H1 (cell line): Measurements from ENCODE around the gene TGFBI. TPM values are rescaled to one million over a fixed set of nuclear protein-coding genes. Genes with fewer than 3 reads are reported as not detected.
A peak's percentile ranks its signal among the peaks of the same experiment; 100 is the strongest.

Experiments
- CTCF ChIA-PET: fragments of 300-600 bp; sonication (Branson Sonifier 250); formaldehyde crosslinking; loops from one replicate; lab custom pipeline; 2021; ENCODE audit not compliant: partially characterized antibody; lab: Charles Lee
- POLR2A ChIA-PET: fragments of 300-600 bp; sonication (Branson Sonifier 250); formaldehyde crosslinking; loops from one replicate; lab custom pipeline; 2021; ENCODE audit warnings: inconsistent platforms; ENCODE audit not compliant: partially characterized antibody; lab: Charles Lee
- DNase-seq, 2 experiments: peaks; one replicate each; pipeline versions ENCODE4 v3.0.0 to v3.0.0-alpha.2; 2010 to 2022; ENCODE audit warnings: low spot score in 2 of 2, low read depth in 1 of 2, mixed read lengths in 1 of 2
- FAIRE-seq: peaks from 2 replicates; lab custom pipeline; 2011; peaks lifted over from hg19 to GRCh38; lab: Jason Lieb, UNC
- H2AFZ ChIP-seq: 2 replicates; pipeline ENCODE4 v1.8.1; 2012; ENCODE audit warnings: low read length, inconsistent platforms
- H2AK5ac ChIP-seq: 2 replicates; pipeline ENCODE4 v1.6.1; 2013; ENCODE audit warnings: low read depth, low read length
- H2BK120ac ChIP-seq: replicated peaks from 2 replicates; pipeline ENCODE3; 2013; ENCODE audit warnings: low read depth, low read length, inconsistent platforms
- H2BK12ac ChIP-seq: 2 replicates; pipeline ENCODE4 v1.6.1; 2013; ENCODE audit warnings: low read depth, low read length
- H2BK15ac ChIP-seq: 2 replicates; pipeline ENCODE4 v1.6.1; 2013; ENCODE audit warnings: low read length
- H2BK20ac ChIP-seq: 2 replicates; pipeline ENCODE4 v1.6.1; 2013; ENCODE audit warnings: low read length
- H2BK5ac ChIP-seq: 2 replicates; pipeline ENCODE4 v1.6.1; 2013; ENCODE audit warnings: low read depth, low read length
- H3K14ac ChIP-seq: 2 replicates; pipeline ENCODE4 v1.6.1; 2013; ENCODE audit warnings: inconsistent platforms; ENCODE audit not compliant: insufficient read length
- H3K18ac ChIP-seq: 2 replicates; pipeline ENCODE4 v1.6.1; 2013; ENCODE audit warnings: low read length; ENCODE audit errors: extremely low read depth
- H3K23ac ChIP-seq: 2 replicates; pipeline ENCODE4 v1.6.1; 2013; ENCODE audit warnings: inconsistent platforms; ENCODE audit not compliant: insufficient read length
- H3K23me2 ChIP-seq: 2 replicates; pipeline ENCODE4 v1.6.1; 2013; ENCODE audit warnings: low read depth, low read length
- H3K27ac ChIP-seq: 2 replicates; pipeline ENCODE4 v1.6.1; 2011; ENCODE audit warnings: low read depth, low read length, inconsistent platforms
- H3K27me3 ChIP-seq, 4 experiments: replicated peaks in 1 of 4; 1 replicate in 1 of 4; 2 replicates in 3 of 4; pipeline versions ENCODE4 v1.6.1 to v1.8.1; 2011 to 2013; ENCODE audit warnings: low read length in 3 of 4, mild to moderate bottlenecking in 3 of 4, inconsistent platforms in 2 of 4, mixed read lengths in 2 of 4, moderate library complexity in 1 of 4; ENCODE audit not compliant: control insufficient read depth in 3 of 4, insufficient read depth in 3 of 4; ENCODE audit errors: extremely low read depth in 1 of 4
- H3K36me3 ChIP-seq, 4 experiments: 2 replicates each; pipeline versions ENCODE4 v1.6.1 to v1.8.1; 2011 to 2013; ENCODE audit warnings: mild to moderate bottlenecking in 4 of 4, low read length in 3 of 4, moderate library complexity in 2 of 4, control low read depth in 1 of 4, inconsistent platforms in 1 of 4; ENCODE audit not compliant: insufficient read depth in 4 of 4, control insufficient read depth in 2 of 4
- H3K4ac ChIP-seq: replicated peaks from 2 replicates; pipeline ENCODE3; 2013; ENCODE audit warnings: low read length, low read depth, mixed read lengths, inconsistent platforms; ENCODE audit not compliant: insufficient read length
- H3K4me1 ChIP-seq, 4 experiments: replicated peaks in 1 of 4; 1 replicate in 1 of 4; 2 replicates in 3 of 4; pipeline versions ENCODE4 v1.6.1 to v1.8.1; 2011 to 2013; ENCODE audit warnings: low read length in 3 of 4, inconsistent platforms in 2 of 4, mixed read lengths in 1 of 4; ENCODE audit not compliant: insufficient read depth in 4 of 4, control insufficient read depth in 3 of 4
- H3K4me2 ChIP-seq, 2 experiments: 2 replicates each; pipeline versions ENCODE4 v1.6.1 to v1.8.1; 2011 to 2013; ENCODE audit warnings: low read depth in 2 of 2, low read length in 2 of 2, control low read depth in 1 of 2, inconsistent platforms in 1 of 2, mild to moderate bottlenecking in 1 of 2; ENCODE audit not compliant: insufficient read depth in 1 of 2
- H3K4me3 ChIP-seq, 4 experiments: fragments of 200-600, 300-600 bp in 1 of 4; sonication (generic), shearing (Covaris generic), sonication (Bioruptor Twin) in 1 of 4; 2 replicates each; pipeline versions ENCODE4 v1.5.1 to v1.8.1; 2011 to 2016; ENCODE audit warnings: low read length in 4 of 4, low read depth in 3 of 4, control low read depth in 2 of 4, inconsistent platforms in 2 of 4, mild to moderate bottlenecking in 2 of 4, mixed read lengths in 1 of 4, moderate library complexity in 1 of 4; ENCODE audit not compliant: insufficient read depth in 2 of 4; ENCODE audit errors: extremely low read depth in 1 of 4
- H3K56ac ChIP-seq: replicated peaks from 2 replicates; pipeline ENCODE3; 2013; ENCODE audit warnings: low read depth, mild to moderate bottlenecking, mixed read lengths, low read length, inconsistent platforms; ENCODE audit not compliant: insufficient read length
- H3K79me1 ChIP-seq: 2 replicates; pipeline ENCODE4 v1.6.1; 2013; ENCODE audit warnings: low read depth, low read length, control low read depth
- H3K79me2 ChIP-seq, 2 experiments: 2 replicates each; pipeline versions ENCODE4 v1.6.1 to v1.8.1; 2012 to 2013; ENCODE audit warnings: low read length in 2 of 2, mild to moderate bottlenecking in 2 of 2, inconsistent platforms in 1 of 2; ENCODE audit not compliant: insufficient read depth in 2 of 2, control insufficient read depth in 1 of 2
- H3K9ac ChIP-seq, 4 experiments: replicated peaks in 1 of 4; 1 replicate in 1 of 4; 2 replicates in 3 of 4; pipeline versions ENCODE4 v1.6.1 to v1.8.1; 2011 to 2013; ENCODE audit warnings: low read depth in 3 of 4, low read length in 3 of 4, control low read depth in 2 of 4, mild to moderate bottlenecking in 2 of 4, moderate library complexity in 2 of 4, inconsistent platforms in 1 of 4; ENCODE audit errors: extremely low read depth in 1 of 4
- H3K9me3 ChIP-seq, 2 experiments: 2 replicates each; pipeline versions ENCODE4 v1.6.1 to v1.8.1; 2012 to 2013; ENCODE audit warnings: mild to moderate bottlenecking in 2 of 2, moderate library complexity in 2 of 2, control low read depth in 1 of 2, inconsistent platforms in 1 of 2, low read depth in 1 of 2, low read length in 1 of 2, mixed read lengths in 1 of 2; ENCODE audit not compliant: insufficient read depth in 2 of 2
- H4K20me1 ChIP-seq, 2 experiments: replicated peaks in 1 of 2; 2 replicates each; pipeline versions ENCODE3 to v1.8.1; 2011 to 2013; ENCODE audit warnings: inconsistent platforms in 2 of 2, low read length in 2 of 2, mild to moderate bottlenecking in 1 of 2; ENCODE audit not compliant: insufficient read depth in 2 of 2, control insufficient read depth in 1 of 2
- H4K5ac ChIP-seq: 2 replicates; pipeline ENCODE4 v1.6.1; 2013; ENCODE audit warnings: low read length, low read depth, mixed read lengths, inconsistent platforms; ENCODE audit not compliant: insufficient read length
- H4K8ac ChIP-seq: 2 replicates; pipeline ENCODE4 v1.8.0; 2013; ENCODE audit warnings: mild to moderate bottlenecking, moderate library complexity, low read length, inconsistent platforms; ENCODE audit not compliant: insufficient read depth; ENCODE audit errors: extremely low read depth
- H4K91ac ChIP-seq: replicated peaks from 2 replicates; pipeline ENCODE3; 2013; ENCODE audit warnings: low read length, mixed read lengths, inconsistent platforms; ENCODE audit not compliant: insufficient read length
- CBX5 ChIP-seq: fragments of 300-800, 300-1000 bp; sonication (generic); IDR thresholded peaks from 2 replicates; pipeline ENCODE4 v1.7.1; 2016; ENCODE audit warnings: antibody characterized with exemption, low read length, low read depth
- JUND ChIP-seq: IDR thresholded peaks from 2 replicates; pipeline ENCODE4 v1.6.1; 2011; ENCODE audit warnings: mild to moderate bottlenecking, improper control_type of control experiment, low read length
- MAFK ChIP-seq: IDR thresholded peaks from 2 replicates; pipeline ENCODE4 v1.6.1; 2012; ENCODE audit warnings: low read depth, mild to moderate bottlenecking, improper control_type of control experiment, low read length
- NRF1 ChIP-seq: IDR thresholded peaks from 2 replicates; pipeline ENCODE4 v1.6.1; 2011; ENCODE audit warnings: mild to moderate bottlenecking, low read depth, low read length, improper control_type of control experiment
- POLR2A ChIP-seq, 2 experiments: IDR thresholded peaks; 1 replicate in 1 of 2; 2 replicates in 1 of 2; pipeline ENCODE4 v1.6.1; 2011; ENCODE audit warnings: low read depth in 2 of 2, low read length in 2 of 2, mild to moderate bottlenecking in 2 of 2; ENCODE audit errors: control extremely low read depth in 1 of 2
- TAF1 ChIP-seq: IDR thresholded peaks from 2 replicates; pipeline ENCODE4 v1.6.1; 2011; ENCODE audit warnings: mild to moderate bottlenecking, low read depth, low read length
- WGBS, 2 experiments: shearing (Covaris generic) in 1 of 2; methylation state at CpG; one replicate each; pipeline versions ENCODE4 v1.1.6 to v1.1.7; 2013 to 2015; ENCODE audit warnings: low lambda C conversion rate in 2 of 2, mixed read lengths in 2 of 2, inconsistent platforms in 1 of 2, low coverage in 1 of 2, missing lambda C conversion rate in 1 of 2; ENCODE audit not compliant: insufficient replicate concordance in 2 of 2, insufficient coverage in 1 of 2, insufficient read length in 1 of 2; ENCODE audit errors: extremely low coverage in 1 of 2, missing lambda C conversion rate in 1 of 2; 5-methylcytosine and 5-hydroxymethylcytosine counted together
- polyA plus RNA-seq, 7 experiments: library from polyadenylated mRNA; depleted of rRNA in 3 of 7; stranded (reverse) in 5 of 7; unstranded in 2 of 7; fragments of >200 nt in 5 of 7; fragments of 200-250 nt in 2 of 7; gene quantifications; 1 replicate in 5 of 7; 2 replicates in 1 of 7; 4 replicates in 1 of 7; pipeline versions ENCODE4 v1.2.1 to v1.2.3, GENCODE V29; 2011 to 2013; ENCODE audit warnings: missing spikeins in 2 of 7, mixed read lengths in 2 of 7
- total RNA-seq: library from RNA; stranded (reverse); fragmentation: NEBNext Ultra II Directional; extraction: Animal tissue kit (Norgen Biotek cat#: 25700); gene quantifications from 2 replicates; pipeline ENCODE4 v1.2.1, GENCODE V29; 2021
- TF ChIP-seq, protein P1 (sequence below): IDR thresholded peaks from 2 replicates; pipeline ENCODE4 v1.6.1; 2011; ENCODE audit warnings: low read length, improper control_type of control experiment
- TF ChIP-seq, protein P2 (sequence below): IDR thresholded peaks from 2 replicates; pipeline ENCODE4 v1.6.1; 2012; ENCODE audit warnings: inconsistent platforms

The TGFBI gene
- total and polyA plus RNA-seq, 2 of the 8 experiments (the other 6 are each of a cell fraction or from before 2014, with no cell fraction given): 6.0 to 8.5 TPM

DNA sequence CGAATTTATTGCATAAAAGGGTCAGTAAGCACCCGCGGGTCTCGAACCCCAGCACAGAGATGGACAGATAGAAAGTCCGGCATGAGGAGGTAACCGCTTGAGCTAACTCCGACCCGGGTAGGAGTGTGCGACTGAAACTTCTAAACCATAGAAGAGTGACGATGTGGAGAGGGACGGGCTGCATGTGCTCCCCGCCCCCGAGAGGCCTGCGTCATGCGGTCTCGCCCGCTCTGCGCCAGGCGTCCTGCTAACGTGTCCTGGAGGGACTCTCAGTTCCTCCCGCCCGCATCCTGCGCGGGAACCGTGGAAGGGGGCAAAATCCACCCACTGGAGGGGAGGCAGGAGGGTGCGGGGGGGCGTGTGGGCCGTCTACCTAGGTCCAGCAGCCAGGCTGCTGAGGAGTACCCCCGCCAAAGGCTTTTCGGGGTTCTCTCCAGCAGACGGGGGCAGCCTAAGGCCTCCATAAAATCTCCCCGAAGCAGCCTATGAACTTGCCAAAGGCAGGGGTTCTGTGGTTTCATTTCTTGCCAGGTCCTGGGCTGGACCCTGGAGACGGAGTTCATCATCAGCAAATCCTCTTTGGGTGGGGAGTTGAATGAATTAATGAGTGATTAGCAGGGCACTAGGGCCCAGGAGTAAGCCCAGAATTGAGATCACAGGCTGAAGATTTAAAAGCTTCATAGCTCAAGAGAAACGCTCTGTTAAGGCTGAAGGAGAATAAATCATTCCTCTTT lies 51.9 kb downstream of the TGFBI start:
- H3K27ac ChIP-seq: no peak overlapping the region
- no peak overlapping the region for H2BK12ac ChIP-seq
- no peaks in the 10 kb centered on the region for H3K79me1 ChIP-seq
- no peak overlapping the region for H3K14ac ChIP-seq
- 53% methylated on average over 34 of the region's 34 CpGs; no CpG with 5 or more reads in 1 of the 2 experiments for WGBS, 2 experiments
- H3K4ac ChIP-seq: no peak overlapping the region
- no peak overlapping the region for H3K56ac ChIP-seq
- peak; percentile 47 to 72 for DNase-seq
- no peaks in the 10 kb centered on the region for H4K20me1 ChIP-seq
- no peak overlapping the region for H4K91ac ChIP-seq
- FAIRE-seq: no peak
- no peaks in the 10 kb centered on the region; a peak in 1 of 4 replicates for H3K9me3 ChIP-seq
- peak overlapping the region; percentile 57 to 67 (median 62) for H3K4me3 ChIP-seq
- H3K4me2 ChIP-seq: peak overlapping the region; percentile 75 to 86
- no peaks in the 10 kb centered on the region for H3K4me1 ChIP-seq
- H2AFZ ChIP-seq: peak overlapping the region; percentile 41; the same call in 1 of the 2 replicates
- no peak overlapping the region for H2BK20ac ChIP-seq
- peak overlapping the region in 3 of 4 experiments; percentile 39 to 60 (median 58); a peak in 4 of 7 replicates for H3K9ac ChIP-seq
- H4K8ac ChIP-seq: peak overlapping the region; percentile 46; the same call in 1 of the 2 replicates
- no peaks in the 10 kb centered on the region for H3K79me2 ChIP-seq
- no peak overlapping the region for H2BK5ac ChIP-seq
- H2AK5ac ChIP-seq: no peak overlapping the region
- peaks cover 0 to 4% (median 0%) of the 10 kb centered on the region in 4 experiments; a peak in 3 of 7 replicates for H3K27me3 ChIP-seq
- ChIA-PET CTCF (interaction anchor here (0.7 to 10.3 kb wide), 28 partner anchors 9 to 210 kb away, joined by 3 to 98 read pairs (median 4); partner anchors contain the start of gene SMAD5), POLR2A (interaction anchor here (0.6 kb wide), 1 partner anchor 16 kb away, joined by 3 read pairs; no protein-coding TSS in a partner anchor)
- no peaks in the 10 kb centered on the region for H3K36me3 ChIP-seq
- peaks cover 2% of the 10 kb centered on the region; the same call in 1 of the 2 replicates for H3K23me2 ChIP-seq
- H2BK120ac ChIP-seq: no peak overlapping the region
- H3K18ac ChIP-seq: no peak overlapping the region
- no peak overlapping the region for H4K5ac ChIP-seq
- no peak overlapping the region for H2BK15ac ChIP-seq
- no peak overlapping the region for H3K23ac ChIP-seq
- TF ChIP-seq, protein P1, sequence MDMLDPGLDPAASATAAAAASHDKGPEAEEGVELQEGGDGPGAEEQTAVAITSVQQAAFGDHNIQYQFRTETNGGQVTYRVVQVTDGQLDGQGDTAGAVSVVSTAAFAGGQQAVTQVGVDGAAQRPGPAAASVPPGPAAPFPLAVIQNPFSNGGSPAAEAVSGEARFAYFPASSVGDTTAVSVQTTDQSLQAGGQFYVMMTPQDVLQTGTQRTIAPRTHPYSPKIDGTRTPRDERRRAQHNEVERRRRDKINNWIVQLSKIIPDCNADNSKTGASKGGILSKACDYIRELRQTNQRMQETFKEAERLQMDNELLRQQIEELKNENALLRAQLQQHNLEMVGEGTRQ: no peak
- 0 out of 2 replicates have a peak, but pooled peaks have one; percentile 27 for TF ChIP-seq TAF1
- TF ChIP-seq, protein P2, sequence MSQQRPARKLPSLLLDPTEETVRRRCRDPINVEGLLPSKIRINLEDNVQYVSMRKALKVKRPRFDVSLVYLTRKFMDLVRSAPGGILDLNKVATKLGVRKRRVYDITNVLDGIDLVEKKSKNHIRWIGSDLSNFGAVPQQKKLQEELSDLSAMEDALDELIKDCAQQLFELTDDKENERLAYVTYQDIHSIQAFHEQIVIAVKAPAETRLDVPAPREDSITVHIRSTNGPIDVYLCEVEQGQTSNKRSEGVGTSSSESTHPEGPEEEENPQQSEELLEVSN: no peak; the same call in 1 of the 2 replicates
- TF ChIP-seq MAFK: peak; percentile 49; the same call in 1 of the 2 replicates
- no peak; the same call in 1 of the 2 replicates for TF ChIP-seq NRF1
- peak; percentile 61 to 66; a peak in 2 of 3 replicates for TF ChIP-seq POLR2A (IDR thresholded peaks at IDR 0.05; ENCODE audit: control extremely low read depth in 1 of 2, low read depth in 2 of 2, low read length in 2 of 2)
- TF ChIP-seq JUND: no peak
- no peak for TF ChIP-seq CBX5
